GM19099 (cell line): ENCODE measurements around the gene UBE2O.

Experiments used
- POLR2A ChIP-seq: IDR thresholded peaks from 3 replicates; pipeline ENCODE4 v1.6.1; 2011; ENCODE audit warnings: low read depth; ENCODE audit not compliant: insufficient read length; ENCODE audit errors: extremely low read depth

Gene UBE2O

GRCh38 chr17:76385892-76386786 is 66.8 kb downstream of the UBE2O start:
- no peak for TF ChIP-seq POLR2A

GRCh38 chr17:76384987-76385891 is 67.7 kb downstream of the UBE2O start:
- TF ChIP-seq POLR2A, result no peak

GRCh38 chr17:76384222-76384986 is 68.5 kb downstream of the UBE2O start, which contains the start of gene SPHK1:
TSS of gene SPHK1 (plus strand) at chr17:76384609. CDS start at chr17:76385645, 1,036 bp downstream.
- no peak for TF ChIP-seq POLR2A

- no peak for TF ChIP-seq POLR2A
Measured at GRCh38 chr17:76383546-76384221, 69.3 kb downstream of the UBE2O start.

- no peak for TF ChIP-seq POLR2A
Measured at GRCh38 chr17:76382803-76383545, 70.0 kb downstream of the UBE2O start.

- TF ChIP-seq POLR2A, result no peak
Measured at GRCh38 chr17:76382351-76382802, 70.6 kb downstream of the UBE2O start.

- no peak for TF ChIP-seq POLR2A
Measured at GRCh38 chr17:76381633-76382350, 71.2 kb downstream of the UBE2O start.

- TF ChIP-seq POLR2A, result no peak
Measured at GRCh38 chr17:76379646-76380376, 73.1 kb downstream of the UBE2O start.

- TF ChIP-seq POLR2A, result no peak
Measured at GRCh38 chr17:76379275-76379641, 73.7 kb downstream of the UBE2O start.

GRCh38 chr17:76378548-76379274 is 74.2 kb downstream of the UBE2O start:
- no peak for TF ChIP-seq POLR2A

GRCh38 chr17:76376318-76377133 is 76.4 kb downstream of the UBE2O start:
- no peak for TF ChIP-seq POLR2A
